ENCODE results near the gene AK6.
"Not testable (repeated sequence)": the region's sequence is repeated elsewhere in the genome, so short reads cannot be mapped to it uniquely, and the experiment has no call there.

AK6 gene

DNA sequence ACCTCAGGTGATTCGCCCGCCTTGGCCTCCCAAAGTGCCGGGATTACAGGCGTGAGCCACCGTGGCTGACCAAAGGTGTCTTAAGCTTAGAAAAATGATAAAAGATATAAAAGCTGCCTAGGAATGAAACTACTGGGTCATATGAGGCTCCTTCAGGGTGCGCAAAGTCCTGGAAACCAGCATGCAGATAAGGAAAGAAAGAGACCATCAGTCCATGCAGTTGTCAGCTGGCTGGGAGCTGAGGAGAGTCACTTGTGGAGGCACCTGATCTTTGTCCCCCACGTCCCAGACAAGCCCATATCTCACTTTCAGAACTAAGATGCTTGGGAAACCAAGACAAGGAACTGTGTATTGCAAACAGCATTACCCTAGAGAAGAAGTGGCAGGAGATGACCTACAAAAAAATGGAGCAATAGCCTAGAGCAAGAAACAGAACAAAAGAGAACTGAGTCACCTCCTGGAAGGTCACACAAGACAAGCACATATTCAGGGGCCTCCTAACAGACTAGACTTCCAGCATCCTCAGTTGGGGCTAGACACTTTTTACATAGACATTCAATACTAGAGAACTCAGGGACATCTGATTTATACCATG is 33.9 kb downstream of the AK6 start:
- DNase-seq (ENCODE audit: low read depth in 2 of 2), result no peak

DNA sequence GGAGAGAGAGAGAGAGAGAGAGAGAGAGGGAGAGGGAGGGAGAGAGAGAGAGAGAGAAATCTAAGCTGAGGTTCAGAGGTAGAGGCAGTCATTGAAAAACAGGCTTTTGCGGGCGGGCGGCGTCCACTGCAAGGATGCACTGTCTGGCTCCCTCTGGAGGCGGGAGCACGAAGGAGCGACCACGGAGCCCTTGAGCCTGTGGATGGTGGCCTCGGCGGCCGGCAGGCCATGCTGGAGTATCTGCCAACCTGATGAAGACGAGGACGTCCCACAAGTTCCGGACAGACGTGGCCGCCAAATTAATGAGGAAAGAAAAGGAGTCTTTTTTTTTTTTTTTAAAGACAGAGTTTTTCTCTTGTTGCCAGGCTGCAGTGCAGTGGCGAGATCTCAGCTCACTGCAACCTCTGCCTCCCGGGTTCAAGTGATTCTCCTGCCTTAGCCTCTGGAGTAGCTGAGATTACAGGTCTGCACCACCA is 34.5 kb downstream of the AK6 start:
- peak; percentile 35 to 55 for DNase-seq (ENCODE audit: low read depth in 2 of 2)

DNA sequence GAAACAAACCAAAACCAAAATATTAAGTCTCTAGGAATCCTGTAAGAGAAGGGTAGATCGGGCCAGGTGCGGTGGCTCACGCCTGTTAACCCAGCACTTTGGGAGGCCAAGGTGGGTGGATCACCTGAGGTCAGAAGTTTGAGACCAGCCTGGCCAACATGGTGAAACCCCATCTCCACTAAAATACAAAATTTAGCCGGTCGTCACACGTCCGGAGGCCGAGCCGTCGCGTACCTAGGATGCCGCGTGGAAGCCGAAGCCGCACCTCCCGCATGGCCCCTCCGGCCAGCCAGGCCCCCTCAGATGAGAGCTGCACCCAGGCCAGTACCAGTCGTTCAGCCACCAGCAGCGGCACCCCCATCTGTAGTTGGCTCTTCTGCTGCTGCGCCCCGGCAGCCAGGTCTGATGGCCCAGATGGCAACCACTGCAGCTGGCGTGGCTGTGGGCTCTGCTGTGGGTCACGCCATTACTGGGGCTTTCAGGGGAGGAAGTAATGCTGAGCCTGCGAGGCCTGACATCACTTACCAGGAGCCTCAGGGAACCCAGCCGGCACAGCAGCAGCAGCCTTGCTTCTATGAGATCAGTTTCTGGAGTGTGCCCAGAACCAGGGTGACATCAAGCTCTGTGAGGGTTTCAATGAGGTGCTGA is 35.5 kb downstream of the AK6 start:
- not testable (repeated sequence) for DNase-seq (ENCODE audit: low read depth in 2 of 2)

DNA sequence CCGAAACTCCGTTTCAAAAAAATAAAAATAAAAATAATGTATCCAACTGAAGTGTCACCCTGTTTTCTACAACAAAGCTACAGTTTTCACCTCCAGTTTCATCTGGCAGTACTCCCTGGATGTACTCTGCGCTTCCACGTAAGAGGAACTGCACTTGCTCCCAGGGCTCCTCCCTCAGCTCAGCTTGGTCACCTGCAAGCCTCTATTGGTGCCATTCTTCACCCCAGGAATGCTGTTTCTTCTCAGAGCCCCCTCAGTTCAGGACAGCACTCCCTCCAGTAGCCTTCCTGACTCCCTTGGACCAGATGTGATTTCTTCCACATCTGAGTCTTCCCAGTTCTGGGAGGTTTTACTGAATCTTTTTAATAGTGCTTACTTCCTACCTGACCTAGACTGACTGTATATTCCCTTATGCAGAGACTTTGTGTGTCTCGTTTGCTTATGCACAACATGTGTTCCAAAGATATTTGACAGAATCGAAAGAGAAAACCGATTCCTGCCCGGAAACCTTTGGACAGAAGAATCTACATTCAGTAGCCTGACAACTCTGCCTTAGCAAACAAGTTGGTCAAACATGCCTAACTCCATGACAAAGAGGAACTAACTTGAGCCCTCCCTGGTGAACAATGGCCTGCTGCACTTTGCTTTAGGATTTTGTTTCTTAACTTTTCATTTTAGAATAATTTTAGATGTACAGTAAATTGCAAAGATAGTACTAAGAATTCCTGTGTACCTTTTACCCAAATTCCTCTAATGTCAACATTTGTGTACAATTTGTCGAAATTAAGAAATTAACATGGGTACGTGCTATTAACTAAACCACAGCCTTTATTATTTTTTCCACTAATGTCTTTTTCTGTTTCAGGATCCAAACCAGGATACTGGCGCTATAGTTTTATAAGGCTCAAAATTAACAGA is 37.5 kb downstream of the AK6 start:
- no peak for DNase-seq (ENCODE audit: low read depth in 2 of 2)

DNA sequence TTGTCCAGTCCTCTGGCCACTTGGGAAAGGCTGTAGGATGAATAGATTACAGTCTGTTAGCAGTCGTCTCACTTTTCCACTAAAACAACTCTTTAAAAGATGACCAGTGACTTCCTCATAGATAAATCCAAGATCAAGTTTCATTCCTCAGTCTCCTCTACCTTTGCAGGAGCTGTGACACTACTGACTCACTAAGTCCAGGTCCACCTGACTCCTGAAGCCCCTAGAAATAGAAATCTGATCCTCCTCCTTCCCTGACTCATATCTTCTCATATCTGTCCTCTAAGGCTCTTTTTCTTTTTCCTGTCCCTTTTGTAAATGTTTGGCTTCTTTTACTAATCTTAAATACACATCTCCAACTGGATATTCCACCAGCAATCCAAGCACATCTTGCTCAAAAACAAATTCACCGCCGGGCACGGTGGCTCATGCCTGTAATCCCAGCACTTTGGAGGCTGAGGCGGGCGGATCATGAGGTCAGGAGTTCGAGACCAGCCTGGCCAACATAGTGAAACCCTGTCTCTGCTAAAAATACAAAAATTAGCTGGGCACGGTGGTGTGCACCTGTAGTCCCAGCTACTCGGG is 39.3 kb downstream of the AK6 start:
- no peak for DNase-seq (ENCODE audit: low read depth in 2 of 2)

DNA sequence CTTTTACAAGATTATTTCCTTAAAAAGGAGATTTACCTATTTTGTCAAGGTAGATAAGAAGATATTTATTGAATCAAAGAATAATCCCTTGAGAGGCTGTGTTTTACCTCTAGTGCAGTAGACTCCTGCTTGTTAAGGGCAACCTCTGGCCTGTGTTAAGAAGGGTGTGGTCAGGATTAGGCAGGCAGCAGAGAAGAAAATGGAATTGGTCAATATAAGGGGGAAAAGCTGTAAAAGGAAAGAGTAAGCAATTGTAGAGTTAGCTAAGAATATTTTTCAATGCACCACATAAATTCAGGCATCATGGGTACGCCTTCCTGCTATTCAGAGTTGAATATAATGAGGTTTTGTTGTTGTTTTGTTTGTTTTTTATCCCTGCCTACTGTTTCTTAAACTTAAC is 43.0 kb downstream of the AK6 start:
- no peak for DNase-seq (ENCODE audit: low read depth in 2 of 2)

DNA sequence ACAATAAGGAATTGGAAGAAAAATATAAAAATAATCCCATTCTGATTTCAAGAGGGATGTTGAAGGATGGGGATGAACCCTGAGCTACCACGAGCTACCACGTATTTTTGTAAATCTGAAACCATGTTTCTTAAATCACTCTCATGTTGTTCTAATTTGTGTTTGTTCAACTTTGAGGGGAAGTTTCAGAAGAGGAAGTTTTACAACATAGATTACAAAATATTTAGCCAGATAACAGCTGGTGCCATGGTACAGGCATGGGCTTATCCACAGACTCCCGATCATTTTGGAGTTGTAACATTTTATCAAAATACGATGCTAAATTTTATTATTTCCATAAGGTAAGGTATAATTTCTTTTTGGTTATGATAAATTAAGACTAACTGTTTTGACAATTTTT is 51.9 kb downstream of the AK6 start:
- DNase-seq (ENCODE audit: low read depth in 2 of 2), result no peak

DNA sequence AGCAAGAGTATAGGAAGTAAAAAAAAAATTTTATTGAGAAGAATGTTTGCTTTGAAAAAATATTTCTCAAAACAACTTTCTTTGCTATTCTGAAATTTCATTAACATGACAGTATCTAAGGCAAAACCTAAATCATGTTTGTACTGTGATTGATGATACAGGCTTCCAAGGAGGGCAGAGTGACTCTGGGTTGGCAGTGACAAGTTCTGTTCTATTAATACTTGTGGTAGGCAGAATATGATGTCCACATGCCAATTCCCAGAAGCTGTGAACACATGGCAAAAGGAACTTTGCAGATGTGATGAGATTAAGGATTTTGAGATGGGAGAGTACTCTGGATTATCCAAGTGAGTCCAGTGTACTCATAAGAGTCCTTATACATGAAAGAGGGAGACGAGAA is 53.3 kb downstream of the AK6 start:
- DNase-seq (ENCODE audit: low read depth in 2 of 2), result no peak

DNA sequence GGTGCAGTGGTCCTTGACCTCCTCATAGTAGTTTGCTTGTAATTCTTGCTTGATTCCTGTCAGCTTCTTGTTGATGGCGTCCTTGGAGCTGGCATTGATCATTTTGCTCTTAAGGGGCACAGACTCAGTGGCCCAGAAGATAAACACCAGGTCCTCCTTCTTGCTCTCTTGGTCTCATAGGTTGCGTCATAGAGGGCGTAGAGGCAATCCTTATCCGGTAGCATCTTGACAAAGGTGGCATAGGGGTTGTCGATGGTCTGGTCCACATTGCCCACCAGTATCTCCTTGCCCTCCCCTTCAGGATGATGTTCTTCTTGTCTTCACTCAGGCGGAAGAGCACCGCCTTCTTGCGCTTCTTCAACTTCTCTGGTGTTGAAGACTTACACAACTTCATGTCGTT is 55.9 kb downstream of the AK6 start:
- no peak for DNase-seq (ENCODE audit: low read depth in 2 of 2)

DNA sequence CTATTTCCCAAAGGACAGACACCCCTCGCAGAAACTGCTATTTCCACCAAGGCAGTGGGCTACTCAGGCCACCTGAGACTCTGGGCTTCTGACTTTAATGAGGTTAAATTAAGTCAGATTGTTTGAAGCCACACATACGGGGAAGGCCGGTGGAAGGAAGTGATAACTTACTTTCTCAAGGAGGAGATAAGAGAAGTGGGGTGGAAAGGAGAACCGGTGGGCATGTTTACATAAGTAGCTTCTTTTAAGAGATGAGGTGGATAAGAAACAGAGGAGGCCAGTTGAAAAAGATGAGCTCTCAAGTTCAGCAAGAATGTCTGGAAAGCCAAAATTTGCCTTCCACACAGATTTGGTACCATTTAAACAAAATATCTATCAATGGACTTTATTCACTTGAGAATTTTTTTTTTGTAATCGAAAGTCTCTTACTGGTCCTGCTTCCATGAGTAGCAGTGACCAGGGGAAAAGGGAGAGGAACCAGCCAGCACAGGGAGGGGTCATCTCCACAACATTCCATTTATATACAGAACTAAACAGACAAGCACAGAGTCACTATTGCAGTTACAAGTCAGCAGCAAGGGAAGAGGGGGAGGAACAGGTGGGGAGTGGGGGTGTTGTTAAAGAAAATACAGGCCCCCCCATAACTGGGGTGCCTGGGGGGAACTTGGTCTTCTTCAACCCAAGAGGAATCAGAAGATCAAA is 56.7 kb downstream of the AK6 start:
- no peak for DNase-seq (ENCODE audit: low read depth in 2 of 2)

DNA sequence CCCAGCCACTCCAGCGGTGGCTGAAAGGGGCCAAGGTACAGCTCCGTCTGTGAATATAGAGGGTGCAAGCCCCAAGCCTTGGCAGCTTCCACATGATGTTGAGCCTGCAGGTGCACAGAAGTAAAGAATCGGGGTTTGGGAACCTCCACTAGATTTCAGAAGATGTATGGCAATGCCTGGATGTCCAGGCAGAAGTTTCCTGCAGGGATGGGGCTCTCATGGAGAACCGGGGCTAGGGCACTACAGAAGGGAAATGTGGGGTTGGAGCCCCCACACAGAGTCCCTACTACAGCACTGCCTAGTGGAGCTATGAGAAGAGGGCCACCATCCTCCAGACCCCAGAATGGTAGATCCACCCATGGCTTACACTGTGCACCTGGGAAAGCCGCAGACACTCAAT is 59.9 kb downstream of the AK6 start:
- DNase-seq (ENCODE audit: low read depth in 2 of 2), result no peak

DNA sequence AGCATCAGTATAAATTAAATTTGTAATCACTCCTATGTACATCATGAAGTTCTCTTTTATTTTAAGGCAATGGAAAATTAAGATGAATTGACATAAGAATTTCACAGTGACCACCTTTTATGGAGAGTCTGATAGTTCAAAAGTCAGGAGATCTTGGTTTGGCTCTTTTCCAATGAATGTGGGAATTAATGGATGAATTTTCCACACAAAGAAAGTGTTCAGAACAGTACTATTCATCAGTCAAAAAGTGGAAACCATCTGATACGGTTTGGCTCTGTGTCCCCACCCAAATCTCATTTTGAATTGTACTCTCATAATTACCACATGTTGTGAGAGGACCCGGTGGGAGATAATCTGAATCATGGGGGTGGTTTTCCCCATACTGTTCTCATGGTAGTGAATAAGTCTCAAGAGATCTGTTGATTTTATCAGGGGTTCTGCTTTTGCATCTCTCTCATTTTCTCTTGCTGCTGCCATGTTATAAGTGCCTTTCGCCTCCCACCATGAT is 61.2 kb downstream of the AK6 start:
- DNase-seq (ENCODE audit: low read depth in 2 of 2), result no peak

DNA sequence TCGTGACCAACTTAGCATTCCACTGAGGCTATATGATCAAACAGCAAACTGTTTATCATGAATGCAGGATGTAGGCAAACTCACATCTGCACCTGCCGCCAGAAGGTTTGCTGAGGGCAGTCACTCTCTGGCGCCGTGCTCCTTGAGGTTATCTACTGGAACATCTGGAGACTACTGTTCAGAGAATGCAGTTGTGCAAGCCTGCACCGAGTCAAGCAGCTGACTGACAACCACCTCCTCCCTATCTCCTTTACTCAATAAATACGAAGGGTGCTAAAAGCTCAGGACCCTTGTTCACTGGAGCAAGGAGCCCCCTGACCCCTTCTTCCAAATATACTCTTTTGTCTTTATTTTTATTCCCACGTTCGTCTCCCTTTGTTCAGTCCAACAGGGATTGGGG is 63.8 kb downstream of the AK6 start:
- no peak for DNase-seq (ENCODE audit: low read depth in 2 of 2)
